B cell (primary cell): ENCODE results near the gene ERC1.

ENCODE experiments used
- EZH2 ChIP-seq: IDR thresholded peaks from 2 replicates; pipeline ENCODE4 v1.6.1; 2012; ENCODE audit warnings: borderline replicate concordance, low read depth, mild to moderate bottlenecking, moderate library complexity, low read length; ENCODE audit not compliant: insufficient read depth, poor library complexity, severe bottlenecking
- TF ChIP-seq, protein P1 (sequence below): fragments of 200-600 bp; IDR thresholded peaks from one replicate; pipeline ENCODE4 v1.8.0; 2022; ENCODE audit warnings: antibody characterized with exemption, mild to moderate bottlenecking

DNA sequence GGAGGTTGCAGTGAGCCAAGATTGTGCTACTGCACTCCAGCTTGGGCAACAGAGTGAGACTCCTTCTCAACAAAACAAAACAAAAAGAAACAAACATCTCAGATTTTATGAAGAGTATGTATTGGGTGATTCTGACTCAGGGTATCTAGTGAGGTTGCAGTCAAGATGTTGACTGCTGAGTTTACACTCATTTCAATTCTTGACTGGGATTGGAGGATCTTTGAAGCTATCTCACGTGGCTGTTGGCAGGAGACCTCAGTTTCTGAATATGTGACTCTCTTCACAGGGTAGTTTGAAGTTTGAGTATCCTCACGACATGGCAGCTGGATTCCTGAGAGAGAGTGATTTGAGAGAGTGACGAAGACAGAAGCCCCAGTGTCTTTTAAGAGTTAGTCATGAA lies 29.4 kb downstream of the ERC1 start:
- TF ChIP-seq, protein P1, sequence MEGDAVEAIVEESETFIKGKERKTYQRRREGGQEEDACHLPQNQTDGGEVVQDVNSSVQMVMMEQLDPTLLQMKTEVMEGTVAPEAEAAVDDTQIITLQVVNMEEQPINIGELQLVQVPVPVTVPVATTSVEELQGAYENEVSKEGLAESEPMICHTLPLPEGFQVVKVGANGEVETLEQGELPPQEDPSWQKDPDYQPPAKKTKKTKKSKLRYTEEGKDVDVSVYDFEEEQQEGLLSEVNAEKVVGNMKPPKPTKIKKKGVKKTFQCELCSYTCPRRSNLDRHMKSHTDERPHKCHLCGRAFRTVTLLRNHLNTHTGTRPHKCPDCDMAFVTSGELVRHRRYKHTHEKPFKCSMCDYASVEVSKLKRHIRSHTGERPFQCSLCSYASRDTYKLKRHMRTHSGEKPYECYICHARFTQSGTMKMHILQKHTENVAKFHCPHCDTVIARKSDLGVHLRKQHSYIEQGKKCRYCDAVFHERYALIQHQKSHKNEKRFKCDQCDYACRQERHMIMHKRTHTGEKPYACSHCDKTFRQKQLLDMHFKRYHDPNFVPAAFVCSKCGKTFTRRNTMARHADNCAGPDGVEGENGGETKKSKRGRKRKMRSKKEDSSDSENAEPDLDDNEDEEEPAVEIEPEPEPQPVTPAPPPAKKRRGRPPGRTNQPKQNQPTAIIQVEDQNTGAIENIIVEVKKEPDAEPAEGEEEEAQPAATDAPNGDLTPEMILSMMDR, result no peak
- TF ChIP-seq EZH2, result no peak
